Superior temporal gyrus (tissue), 1 donor: ENCODE data around the gene ST3GAL4.

Experiments
- DNase-seq: peaks from one replicate; pipeline ENCODE4 v3.0.0-alpha.2; 2016; ENCODE audit errors: extremely low spot score

ST3GAL4 gene

GRCh38 chr11:126405906-126406305 is 50.4 kb downstream of the ST3GAL4 start:
- no peak for DNase-seq

- DNase-seq, result no peak
Measured at GRCh38 chr11:126406368-126406767, 50.9 kb downstream of the ST3GAL4 start.

GRCh38 chr11:126407101-126407521 is 51.6 kb downstream of the ST3GAL4 start:
- DNase-seq, result no peak

GRCh38 chr11:126407682-126408288 is 52.3 kb downstream of the ST3GAL4 start:
- no peak for DNase-seq

GRCh38 chr11:126408496-126408895 is 53.0 kb downstream of the ST3GAL4 start:
- DNase-seq, result no peak

GRCh38 chr11:126408901-126409619 is 53.6 kb downstream of the ST3GAL4 start:
- no peak for DNase-seq

GRCh38 chr11:126409620-126409985 is 54.1 kb downstream of the ST3GAL4 start:
- DNase-seq, result no peak

- DNase-seq, result no peak
Measured at GRCh38 chr11:126410649-126411048, 55.2 kb downstream of the ST3GAL4 start.

GRCh38 chr11:126411971-126412381 is 56.5 kb downstream of the ST3GAL4 start:
- no peak for DNase-seq

GRCh38 chr11:126413426-126413825 is 57.9 kb downstream of the ST3GAL4 start:
- no peak for DNase-seq

- no peak for DNase-seq
Measured at GRCh38 chr11:126413843-126414405, 58.4 kb downstream of the ST3GAL4 start.

GRCh38 chr11:126414615-126415014 is 59.1 kb downstream of the ST3GAL4 start:
- DNase-seq, result no peak

- DNase-seq, result peak; percentile 84
Measured at GRCh38 chr11:126415128-126415527, 59.6 kb downstream of the ST3GAL4 start.

- DNase-seq, result peak; percentile 75
Measured at GRCh38 chr11:126415669-126416420, 60.4 kb downstream of the ST3GAL4 start.

- peak; percentile 90 for DNase-seq
Measured at GRCh38 chr11:126416542-126417090, 61.1 kb downstream of the ST3GAL4 start.

GRCh38 chr11:126417091-126417862 is 61.8 kb downstream of the ST3GAL4 start:
- no peak for DNase-seq

- DNase-seq, result no peak
Measured at GRCh38 chr11:126418887-126419286, 63.4 kb downstream of the ST3GAL4 start.

- DNase-seq, result peak; percentile 64
Measured at GRCh38 chr11:126419801-126420697, 64.6 kb downstream of the ST3GAL4 start.

- DNase-seq, result no peak
Measured at GRCh38 chr11:126420698-126421256, 65.3 kb downstream of the ST3GAL4 start.

GRCh38 chr11:126421271-126421671 is 65.8 kb downstream of the ST3GAL4 start:
- DNase-seq, result no peak
